ENCODE results near the gene FAM114A1. TPM values are rescaled to one million over a fixed set of nuclear protein-coding genes. Genes with fewer than 3 reads are reported as not detected.

FAM114A1 gene
- total RNA-seq, 1 donor from 2014 or later: 7.4 TPM

GRCh38 chr4:38964942-38965775 lies 97.6 kb downstream of the FAM114A1 start:
- H2AFZ ChIP-seq (replicated peaks): no peak overlapping the region
- no peaks in the 10 kb centered on the region for H3F3A ChIP-seq (ENCODE audit: low read depth)
- no peaks in the 10 kb centered on the region for H3K4me1 ChIP-seq
- H3K27ac ChIP-seq: no peak overlapping the region
- Mint-ChIP-seq H3K4me1 (peaks cover 17% of the 10 kb centered on the region), H3K27me3 (ENCODE audit: insufficient read depth, low read depth) (peaks cover 4% of the 10 kb centered on the region), H3K4me3 (no peak overlapping the region), H3K9me3 (peaks cover 6% of the 10 kb centered on the region), H3K36me3 (peaks cover 3% of the 10 kb centered on the region), H3K27ac (no peak overlapping the region)
- no peaks in the 10 kb centered on the region for H3K27me3 ChIP-seq
- H3K4me2 ChIP-seq: no peak overlapping the region
- DNase-seq (ENCODE audit: low spot score): no peak
- no peaks in the 10 kb centered on the region for H3K36me3 ChIP-seq
- no peaks in the 10 kb centered on the region for H3K9me3 ChIP-seq (ENCODE audit: low read depth)
- H3K79me2 ChIP-seq (ENCODE audit: low read depth): no peaks in the 10 kb centered on the region
- no peak overlapping the region for H3K9ac ChIP-seq
- TF ChIP-seq EZH2 (IDR thresholded peaks at IDR 0.05): no peak
- no peak for TF ChIP-seq EZH2phosphoT487 (IDR thresholded peaks at IDR 0.05)
- TF ChIP-seq, protein P1, sequence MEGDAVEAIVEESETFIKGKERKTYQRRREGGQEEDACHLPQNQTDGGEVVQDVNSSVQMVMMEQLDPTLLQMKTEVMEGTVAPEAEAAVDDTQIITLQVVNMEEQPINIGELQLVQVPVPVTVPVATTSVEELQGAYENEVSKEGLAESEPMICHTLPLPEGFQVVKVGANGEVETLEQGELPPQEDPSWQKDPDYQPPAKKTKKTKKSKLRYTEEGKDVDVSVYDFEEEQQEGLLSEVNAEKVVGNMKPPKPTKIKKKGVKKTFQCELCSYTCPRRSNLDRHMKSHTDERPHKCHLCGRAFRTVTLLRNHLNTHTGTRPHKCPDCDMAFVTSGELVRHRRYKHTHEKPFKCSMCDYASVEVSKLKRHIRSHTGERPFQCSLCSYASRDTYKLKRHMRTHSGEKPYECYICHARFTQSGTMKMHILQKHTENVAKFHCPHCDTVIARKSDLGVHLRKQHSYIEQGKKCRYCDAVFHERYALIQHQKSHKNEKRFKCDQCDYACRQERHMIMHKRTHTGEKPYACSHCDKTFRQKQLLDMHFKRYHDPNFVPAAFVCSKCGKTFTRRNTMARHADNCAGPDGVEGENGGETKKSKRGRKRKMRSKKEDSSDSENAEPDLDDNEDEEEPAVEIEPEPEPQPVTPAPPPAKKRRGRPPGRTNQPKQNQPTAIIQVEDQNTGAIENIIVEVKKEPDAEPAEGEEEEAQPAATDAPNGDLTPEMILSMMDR (IDR thresholded peaks at IDR 0.05): no peak
- no peaks in the 10 kb centered on the region for H4K20me1 ChIP-seq (ENCODE audit: low read depth)
- H3K4me3 ChIP-seq: no peak overlapping the region

- Mint-ChIP-seq H3K36me3 (peaks cover 3% of the 10 kb centered on the region), H3K9me3 (peaks cover 6% of the 10 kb centered on the region), H3K27ac (no peak overlapping the region), H3K4me1 (peaks cover 17% of the 10 kb centered on the region), H3K4me3 (no peak overlapping the region), H3K27me3 (ENCODE audit: insufficient read depth, low read depth) (peaks cover 4% of the 10 kb centered on the region)
- H3K27me3 ChIP-seq: no peaks in the 10 kb centered on the region
- no peak for DNase-seq (ENCODE audit: low spot score)
- H3K36me3 ChIP-seq: no peaks in the 10 kb centered on the region
- H2AFZ ChIP-seq (replicated peaks): peak overlapping the region; percentile 5
- TF ChIP-seq, protein P1 (IDR thresholded peaks at IDR 0.05): no peak
- TF ChIP-seq EZH2phosphoT487 (IDR thresholded peaks at IDR 0.05) (no peak), EZH2 (IDR thresholded peaks at IDR 0.05) (no peak)
- H3K9ac ChIP-seq: no peak overlapping the region
- no peaks in the 10 kb centered on the region for H3F3A ChIP-seq (ENCODE audit: low read depth)
- no peaks in the 10 kb centered on the region for H3K9me3 ChIP-seq (ENCODE audit: low read depth)
- no peaks in the 10 kb centered on the region for H3K4me1 ChIP-seq
- no peak overlapping the region for H3K4me3 ChIP-seq
- H3K79me2 ChIP-seq (ENCODE audit: low read depth): no peaks in the 10 kb centered on the region
- no peak overlapping the region for H3K4me2 ChIP-seq
- no peaks in the 10 kb centered on the region for H4K20me1 ChIP-seq (ENCODE audit: low read depth)
- H3K27ac ChIP-seq: no peak overlapping the region
Observed at GRCh38 chr4:38965866-38966265, 98.3 kb downstream of the FAM114A1 start.

DNA sequence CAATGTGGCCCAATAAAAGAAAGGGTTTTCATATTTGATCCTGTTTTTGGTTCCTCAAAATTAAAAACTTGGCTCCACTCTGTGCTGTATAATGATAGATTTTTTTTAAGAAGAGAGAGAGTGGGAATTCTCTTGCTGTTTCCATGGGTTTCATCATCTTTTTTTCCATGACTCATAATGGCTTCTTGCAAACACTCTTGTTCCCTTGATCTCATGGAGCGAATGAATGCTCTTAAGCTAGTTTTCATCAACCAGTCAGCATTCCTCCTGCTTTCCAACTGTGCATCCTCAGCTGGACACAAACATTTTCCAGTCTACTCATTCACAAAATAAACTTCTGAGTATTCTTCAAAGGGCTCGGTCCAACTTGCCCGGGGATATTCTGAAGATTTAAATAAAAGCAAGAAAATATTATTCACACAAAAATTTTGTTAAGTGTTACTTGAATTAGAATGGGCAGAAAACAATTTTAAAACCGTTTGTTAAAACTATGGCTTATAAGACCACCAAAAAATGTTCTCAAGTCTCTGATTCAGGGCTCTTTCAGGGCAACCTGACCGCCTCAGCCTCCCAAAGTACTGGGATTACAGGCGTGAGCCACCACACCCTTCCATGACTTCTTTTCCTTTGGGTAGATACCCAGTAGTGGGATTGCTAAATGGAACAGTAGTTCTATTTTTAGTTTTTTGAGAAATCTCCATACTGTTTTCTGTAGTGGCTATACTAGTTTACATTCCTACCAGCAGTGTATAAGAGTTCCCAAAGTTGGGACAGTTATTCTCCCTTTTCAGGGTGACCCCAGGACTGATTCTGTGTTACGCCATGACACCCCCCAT lies 99.9 kb downstream of the FAM114A1 start:
- Histone ChIP-seq H3K4me2 (no peak overlapping the region), H2AFZ (replicated peaks) (no peak overlapping the region), H3K4me3 (no peak overlapping the region), H3K36me3 (no peaks in the 10 kb centered on the region), H3K9me3 (ENCODE audit: low read depth) (no peaks in the 10 kb centered on the region), H3K27ac (no peak overlapping the region), H3K9ac (no peak overlapping the region), H3K4me1 (no peaks in the 10 kb centered on the region), H3F3A (ENCODE audit: low read depth) (no peaks in the 10 kb centered on the region), H4K20me1 (ENCODE audit: low read depth) (no peaks in the 10 kb centered on the region), H3K27me3 (no peaks in the 10 kb centered on the region), H3K79me2 (ENCODE audit: low read depth) (no peaks in the 10 kb centered on the region)
- no peak overlapping the region for H3K4me3 Mint-ChIP-seq
- H3K9me3 Mint-ChIP-seq: peaks cover 3% of the 10 kb centered on the region
- TF ChIP-seq, protein P1 (IDR thresholded peaks at IDR 0.05): no peak
- H3K27me3 Mint-ChIP-seq (ENCODE audit: insufficient read depth, low read depth): peaks cover 4% of the 10 kb centered on the region
- peak overlapping the region; percentile 92 for H3K27ac Mint-ChIP-seq
- DNase-seq (ENCODE audit: low spot score): no peak
- peaks cover 17% of the 10 kb centered on the region for H3K4me1 Mint-ChIP-seq
- peaks cover 3% of the 10 kb centered on the region for H3K36me3 Mint-ChIP-seq

Data from neural progenitor cell (in vitro differentiated cells).